HepG2 (cell line): ENCODE measurements around the gene IL3RA. TPM values are rescaled to one million over a fixed set of nuclear protein-coding genes. Genes with fewer than 3 reads are reported as not detected.

Source experiments
- ATAC-seq: fragments of 200-7000 bp; cut with Tn5 transposase; 3 replicates; pipeline ENCODE4 v1.9.1; 2020; ENCODE audit warnings: mild to moderate bottlenecking, moderate library complexity
- BruUV-seq: library from RNA; stranded (reverse); fragments of 400-500 nt; replicated peaks from 2 replicates; lab custom pipeline; 2021; lab: Mats Ljungman, UMichigan
- CTCF ChIA-PET: fragments of 300-600 bp; formaldehyde crosslinking; extraction: SDS; loops from one replicate; lab custom pipeline; 2021; ENCODE audit warnings: low total read pairs, inconsistent platforms, low intra/inter-chr PET ratio; lab: Yijun Ruan, JAX
- POLR2A ChIA-PET: fragments of 350-600 bp; sonication (Branson Sonifier 250); formaldehyde crosslinking; loops from one replicate; lab custom pipeline; 2020; ENCODE audit warnings: antibody characterized with exemption, inconsistent platforms; lab: Yijun Ruan, JAX
- DNase-seq: peaks from one replicate; pipeline ENCODE4 v3.0.0-alpha.2; 2015; ENCODE audit warnings: low spot score
- FAIRE-seq: peaks from 3 replicates; lab custom pipeline; 2011; peaks lifted over from hg19 to GRCh38; lab: Jason Lieb, UNC
- H2AFZ ChIP-seq: one replicate; pipeline ENCODE4 v1.6.1; 2011; ENCODE audit warnings: low read length, inconsistent platforms
- H3K27ac ChIP-seq: fragments of 300-600 bp; 3 replicates; pipeline ENCODE4 v1.8.0; 2011; ENCODE audit warnings: mixed run types, mild to moderate bottlenecking, mixed read lengths, low read length, inconsistent platforms; ENCODE audit not compliant: insufficient read depth; ENCODE audit errors: extremely low read length
- H3K27me3 ChIP-seq, 2 experiments: fragments of 200-600 bp in 1 of 2; 2 replicates in 1 of 2; 3 replicates in 1 of 2; pipeline versions ENCODE4 v1.6.0 to v1.8.0; 2011; ENCODE audit warnings: low read length in 2 of 2, mild to moderate bottlenecking in 2 of 2, moderate library complexity in 2 of 2, inconsistent platforms in 1 of 2; ENCODE audit not compliant: insufficient read depth in 2 of 2, control insufficient read depth in 1 of 2
- H3K36me3 ChIP-seq, 2 experiments: fragments of 200-600 bp in 1 of 2; replicated peaks in 1 of 2; 2 replicates in 1 of 2; 3 replicates in 1 of 2; pipeline versions ENCODE4 v1.5.1 to v1.8.0; 2011; ENCODE audit warnings: low read length in 2 of 2, inconsistent platforms in 1 of 2; ENCODE audit not compliant: insufficient read depth in 2 of 2, control insufficient read depth in 1 of 2
- H3K4me1 ChIP-seq: 2 replicates; pipeline ENCODE4 v1.5.1; 2012; ENCODE audit warnings: low read length, inconsistent platforms; ENCODE audit not compliant: insufficient read depth
- H3K4me2 ChIP-seq: 2 replicates; pipeline ENCODE4 v1.6.0; 2011; ENCODE audit warnings: low read depth, low read length, inconsistent platforms
- H3K4me3 ChIP-seq, 3 experiments: fragments of 200-600 bp in 1 of 3; sonication (generic), shearing (Covaris generic) in 1 of 3; replicated peaks in 1 of 3; 2 replicates each; pipeline ENCODE4 v1.5.1; 2011 to 2016; ENCODE audit warnings: low read length in 3 of 3, inconsistent platforms in 2 of 3, low read depth in 2 of 3, mild to moderate bottlenecking in 2 of 3, control low read depth in 1 of 3, mixed read lengths in 1 of 3; ENCODE audit not compliant: insufficient read depth in 1 of 3
- H3K79me2 ChIP-seq: one replicate; pipeline ENCODE4 v1.6.1; 2011; ENCODE audit warnings: low read length, inconsistent platforms; ENCODE audit not compliant: insufficient read depth
- H3K9ac ChIP-seq: 2 replicates; pipeline ENCODE4 v1.6.0; 2011; ENCODE audit warnings: mild to moderate bottlenecking, low read depth, low read length, inconsistent platforms; ENCODE audit not compliant: insufficient read depth
- H3K9me3 ChIP-seq: 2 replicates; pipeline ENCODE4 v1.5.1; 2012; ENCODE audit warnings: mild to moderate bottlenecking, low read length
- H4K20me1 ChIP-seq: 2 replicates; pipeline ENCODE4 v1.6.0; 2011; ENCODE audit warnings: inconsistent platforms, mild to moderate bottlenecking, low read length, moderate library complexity; ENCODE audit not compliant: insufficient read depth
- BRCA1 ChIP-seq: sonication (generic); formaldehyde crosslinking; IDR thresholded peaks from 2 replicates; pipeline ENCODE4 v1.4.0; 2020; ENCODE audit warnings: missing genetic modification reagents
- CBX2 ChIP-seq, 2 experiments: fragments of 200-600 bp in 1 of 2; sonication (generic); formaldehyde crosslinking in 1 of 2; IDR thresholded peaks; 2 replicates each; pipeline versions ENCODE4 v1.7.0 to v1.8.1; 2018 to 2022; ENCODE audit warnings: low read depth in 2 of 2, low read length in 1 of 2, mild to moderate bottlenecking in 1 of 2, missing genetic modification reagents in 1 of 2
- GATAD2A ChIP-seq: IDR thresholded peaks from 2 replicates; pipeline ENCODE4 v1.6.1; 2016
- GPBP1L1 ChIP-seq: sonication (generic); formaldehyde crosslinking; IDR thresholded peaks from 2 replicates; pipeline ENCODE4 v1.5.0; 2020; ENCODE audit warnings: mild to moderate bottlenecking, missing genetic modification reagents
- HOXA3 ChIP-seq: sonication (generic); formaldehyde crosslinking; IDR thresholded peaks from 2 replicates; pipeline ENCODE4 v1.5.0; 2020; ENCODE audit warnings: missing genetic modification reagents
- KDM5B ChIP-seq: sonication (generic); formaldehyde crosslinking; IDR thresholded peaks from 2 replicates; pipeline ENCODE4 v1.4.0; 2020; ENCODE audit warnings: missing genetic modification reagents, mild to moderate bottlenecking, borderline replicate concordance
- SOX13 ChIP-seq, 3 experiments: fragments of 450-650 bp in 1 of 3; sonication (generic) in 1 of 3; formaldehyde crosslinking in 1 of 3; IDR thresholded peaks in 2 of 3; conservative IDR thresholded peaks in 1 of 3; 2 replicates each; pipeline versions ENCODE4 v1.5.0 to v1.6.1; 2016 to 2020; ENCODE audit warnings: antibody characterized with exemption in 1 of 3, mild to moderate bottlenecking in 1 of 3, missing compliant biosample characterization in 1 of 3, missing genetic modification reagents in 1 of 3, moderate library complexity in 1 of 3
- SOX6 ChIP-seq, 2 experiments: fragments of 450-650 bp in 1 of 2; sonication (generic) in 1 of 2; formaldehyde crosslinking in 1 of 2; IDR thresholded peaks; 2 replicates each; pipeline versions ENCODE4 v1.4.0 to v1.6.1; 2017 to 2020; ENCODE audit warnings: antibody characterized with exemption in 1 of 2, mild to moderate bottlenecking in 1 of 2, missing genetic modification reagents in 1 of 2
- TEAD3 ChIP-seq: optimal IDR thresholded peaks from 2 replicates; pipeline ENCODE3; 2016; ENCODE audit warnings: borderline replicate concordance
- ZBTB20 ChIP-seq: sonication (generic); formaldehyde crosslinking; IDR thresholded peaks from 2 replicates; pipeline ENCODE4 v1.8.1; 2023; ENCODE audit warnings: missing genetic modification reagents, low read depth, mild to moderate bottlenecking, borderline replicate concordance
- ZFAT ChIP-seq: sonication (generic); formaldehyde crosslinking; conservative IDR thresholded peaks from 2 replicates; pipeline ENCODE4 v1.8.1; 2023; ENCODE audit warnings: missing genetic modification reagents, inconsistent platforms
- ZKSCAN8 ChIP-seq: IDR thresholded peaks from 2 replicates; pipeline ENCODE4 v1.6.1; 2016; ENCODE audit warnings: borderline replicate concordance, missing genetic modification reagents, missing compliant biosample characterization
- ZNF17 ChIP-seq: sonication (generic); formaldehyde crosslinking; IDR thresholded peaks from 2 replicates; pipeline ENCODE4 v1.5.0; 2020; ENCODE audit warnings: mild to moderate bottlenecking, missing genetic modification reagents
- ZNF577 ChIP-seq: sonication (generic); formaldehyde crosslinking; IDR thresholded peaks from 2 replicates; pipeline ENCODE4 v1.4.0; 2020; ENCODE audit warnings: mild to moderate bottlenecking, low read depth, missing genetic modification reagents, borderline replicate concordance
- ZNF713 ChIP-seq: sonication (generic); formaldehyde crosslinking; IDR thresholded peaks from 2 replicates; pipeline ENCODE4 v1.4.0; 2020; ENCODE audit warnings: mild to moderate bottlenecking, missing genetic modification reagents
- ZNF792 ChIP-seq: IDR thresholded peaks from 2 replicates; pipeline ENCODE4 v1.6.1; 2016
- whole genome bisulfite sequencing: methylation state at CpG from one replicate; pipeline ENCODE4 v1.1.6; 2017; ENCODE audit warnings: low lambda C conversion rate; 5-methylcytosine and 5-hydroxymethylcytosine counted together
- in situ Hi-C: cut with HindIII; loops from 2 replicates; pipeline ENCODE4 v1.10.0; 2017; ENCODE audit warnings: low pct_unique_long_range_greater_than_20kb; ENCODE audit not compliant: extremely low pct_ligation_motif_present
- intact Hi-C: fragments of 100-400 bp; cut with micrococcal nuclease; formaldehyde crosslinking; loops from one replicate; pipeline ENCODE4 v1.10.0; 2022; ENCODE audit not compliant: unreplicated experiment
- polyA plus RNA-seq, 8 experiments: library from polyadenylated mRNA; depleted of rRNA in 3 of 8; stranded (reverse) in 7 of 8; unstranded in 1 of 8; fragments of >200 nt; fragmentation: Illumina TruSeq in 4 of 8; extraction: Trizol in 4 of 8; gene quantifications; 2 replicates each; pipeline versions ENCODE4 v1.2.1 to v1.2.3, GENCODE V29; 2011 to 2016; ENCODE audit warnings: low read depth in 4 of 8, missing spikeins in 1 of 8, mixed read lengths in 1 of 8; ENCODE audit not compliant: insufficient read depth in 1 of 8
- total RNA-seq, 5 experiments: library from RNA; depleted of rRNA; stranded (reverse); fragments of >200 nt; fragmentation: Illumina TruSeq; extraction: Trizol; gene quantifications; 2 replicates each; pipeline ENCODE4 v1.2.3, GENCODE V29; 2016; ENCODE audit warnings: low read depth in 1 of 5

Gene IL3RA
- total and polyA plus RNA-seq, 2 of the 13 experiments (the other 11 are each of a cell fraction or from before 2014, with no cell fraction given): not detected

- 22% methylated on average over 6 of the region's 6 CpGs for WGBS
- Histone ChIP-seq H3K4me1 (no peaks in the 10 kb centered on the region), H3K79me2 (no peaks in the 10 kb centered on the region), H4K20me1 (no peaks in the 10 kb centered on the region), H3K27ac (no peak overlapping the region), H3K36me3 (no peaks in the 10 kb centered on the region), H3K9ac (no peak overlapping the region), H2AFZ (no peak overlapping the region), H3K4me2 (no peak overlapping the region), H3K9me3 (no peaks in the 10 kb centered on the region), H3K4me3 (no peak overlapping the region), H3K27me3 (no peaks in the 10 kb centered on the region)
- POLR2A ChIA-PET: no interaction called here
- in situ Hi-C loops: no loop called here
- ATAC-seq: no peak; the same call in 1 of the 3 replicates
- no peak for DNase-seq
- no peak for FAIRE-seq
- CTCF ChIA-PET: no interaction called here
- no TSS peak for BruUV-seq
- TF ChIP-seq ZKSCAN8 (no peak), GATAD2A (CRISPR knock-in tag) (no peak), HOXA3 (CRISPR knock-in tag) (no peak), ZBTB20 (CRISPR knock-in tag) (no peak), ZNF17 (CRISPR knock-in tag) (no peak), SOX13 (IDR thresholded peaks at IDR 0.05) (no peak), SOX13 (CRISPR knock-in tag; conservative IDR thresholded peaks at IDR 0.05 in 1 of 2, IDR thresholded peaks at IDR 0.05 in 1 of 2) (no peak), CBX2 (IDR thresholded peaks at IDR 0.05; ENCODE audit: low read depth, low read length) (no peak), CBX2 (CRISPR knock-in tag; IDR thresholded peaks at IDR 0.05; ENCODE audit: low read depth) (no peak), TEAD3 (no peak)
- intact Hi-C loops: no loop called here
These were observed 22.4 kb downstream of the IL3RA start for GRCh38 chrX:1358793-1359476.

- H3K79me2 ChIP-seq: no peaks in the 10 kb centered on the region
- DNase-seq: no peak
- BruUV-seq: no TSS peak
- WGBS: 36% methylated on average over 4 of the region's 4 CpGs
- POLR2A ChIA-PET: no interaction called here
- H3K4me3 ChIP-seq: no peak overlapping the region
- no peak for ATAC-seq
- no peaks in the 10 kb centered on the region for H3K9me3 ChIP-seq
- H4K20me1 ChIP-seq: no peaks in the 10 kb centered on the region
- no peaks in the 10 kb centered on the region for H3K4me1 ChIP-seq
- no peak for FAIRE-seq
- H3K27me3 ChIP-seq: no peaks in the 10 kb centered on the region
- CTCF ChIA-PET: no interaction called here
- no peak overlapping the region for H3K9ac ChIP-seq
- in situ Hi-C loops (no loop called here), intact Hi-C loops (no loop called here)
- no peak overlapping the region for H3K27ac ChIP-seq
- no peak overlapping the region for H3K4me2 ChIP-seq
- no peaks in the 10 kb centered on the region for H3K36me3 ChIP-seq
- H2AFZ ChIP-seq: no peak overlapping the region
- TF ChIP-seq ZFAT (no peak), KDM5B (CRISPR knock-in tag) (no peak), GPBP1L1 (CRISPR knock-in tag) (no peak), ZNF792 (no peak), SOX6 (IDR thresholded peaks at IDR 0.05) (no peak), SOX6 (CRISPR knock-in tag; IDR thresholded peaks at IDR 0.05) (no peak), BRCA1 (no peak), ZNF713 (CRISPR knock-in tag) (no peak), ZNF577 (CRISPR knock-in tag) (no peak), ZBTB20 (CRISPR knock-in tag) (no peak)
These were observed 22.9 kb downstream of the IL3RA start for GRCh38 chrX:1359477-1359873.
